ENCODE measurements around the gene IQCM.

DNA sequence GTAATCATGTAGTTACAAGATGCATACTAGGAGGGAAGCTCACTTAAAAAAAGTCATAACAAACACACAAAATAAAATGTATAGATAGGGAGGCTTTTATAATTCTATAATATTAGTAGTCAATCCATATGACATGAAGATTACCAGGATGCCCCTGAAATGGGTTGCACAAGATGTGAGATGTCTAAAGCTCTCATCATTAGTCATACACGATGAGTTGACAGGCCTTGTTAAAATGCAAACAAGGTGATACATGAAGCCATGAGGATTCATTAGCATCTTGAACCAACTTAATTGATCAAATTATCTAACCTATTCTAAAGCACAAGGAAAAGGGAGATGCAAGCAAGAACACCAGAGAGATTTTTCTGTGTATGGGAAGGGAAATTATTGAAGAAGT, 470.2 kb downstream of the IQCM start:
- TF ChIP-seq, protein P1, sequence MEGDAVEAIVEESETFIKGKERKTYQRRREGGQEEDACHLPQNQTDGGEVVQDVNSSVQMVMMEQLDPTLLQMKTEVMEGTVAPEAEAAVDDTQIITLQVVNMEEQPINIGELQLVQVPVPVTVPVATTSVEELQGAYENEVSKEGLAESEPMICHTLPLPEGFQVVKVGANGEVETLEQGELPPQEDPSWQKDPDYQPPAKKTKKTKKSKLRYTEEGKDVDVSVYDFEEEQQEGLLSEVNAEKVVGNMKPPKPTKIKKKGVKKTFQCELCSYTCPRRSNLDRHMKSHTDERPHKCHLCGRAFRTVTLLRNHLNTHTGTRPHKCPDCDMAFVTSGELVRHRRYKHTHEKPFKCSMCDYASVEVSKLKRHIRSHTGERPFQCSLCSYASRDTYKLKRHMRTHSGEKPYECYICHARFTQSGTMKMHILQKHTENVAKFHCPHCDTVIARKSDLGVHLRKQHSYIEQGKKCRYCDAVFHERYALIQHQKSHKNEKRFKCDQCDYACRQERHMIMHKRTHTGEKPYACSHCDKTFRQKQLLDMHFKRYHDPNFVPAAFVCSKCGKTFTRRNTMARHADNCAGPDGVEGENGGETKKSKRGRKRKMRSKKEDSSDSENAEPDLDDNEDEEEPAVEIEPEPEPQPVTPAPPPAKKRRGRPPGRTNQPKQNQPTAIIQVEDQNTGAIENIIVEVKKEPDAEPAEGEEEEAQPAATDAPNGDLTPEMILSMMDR (conservative IDR thresholded peaks at IDR 0.05; ENCODE audit: low read length) = no peak
- no peak for TF ChIP-seq EZH2phosphoT487 (IDR thresholded peaks at IDR 0.05; ENCODE audit: borderline replicate concordance)

Data from Loucy (cell line).